ENCODE results near the gene MTSS2.

Gene MTSS2

GRCh38 chr16:70729292-70729691, 43.4 kb upstream of the MTSS2 start:
- DNase-seq (ENCODE audit: low read depth) = no peak
- no peak for TF ChIP-seq POLR2A (IDR thresholded peaks at IDR 0.05; ENCODE audit: extremely low read depth, insufficient read length)
- no peak for TF ChIP-seq MYC (IDR thresholded peaks at IDR 0.05; ENCODE audit: low read depth, low read length)
- no peak for TF ChIP-seq CTCF (IDR thresholded peaks at IDR 0.05; ENCODE audit: low read depth, low read length)
- TF ChIP-seq MAX (IDR thresholded peaks at IDR 0.05; ENCODE audit: low read depth, low read length) = no peak
- no peak overlapping the region for H3K4me3 ChIP-seq (ENCODE audit: low read depth, low read length)

GRCh38 chr16:70728150-70728549, 42.3 kb upstream of the MTSS2 start:
- DNase-seq (ENCODE audit: low read depth) = peak; percentile 94
- TF ChIP-seq CTCF (IDR thresholded peaks at IDR 0.05; ENCODE audit: low read depth, low read length) (no peak), MAX (IDR thresholded peaks at IDR 0.05; ENCODE audit: low read depth, low read length) (peak; percentile 60), MYC (IDR thresholded peaks at IDR 0.05; ENCODE audit: low read depth, low read length) (peak; percentile 30; the same call in 1 of the 2 replicates)
- no peak overlapping the region for H3K4me3 ChIP-seq (ENCODE audit: low read depth, low read length)

GRCh38 chr16:70726892-70727361, 41.1 kb upstream of the MTSS2 start:
- no peak for DNase-seq (ENCODE audit: low read depth)
- H3K4me3 ChIP-seq (ENCODE audit: low read depth, low read length) = no peak overlapping the region
- TF ChIP-seq CTCF (IDR thresholded peaks at IDR 0.05; ENCODE audit: low read depth, low read length) (no peak), MYC (IDR thresholded peaks at IDR 0.05; ENCODE audit: low read depth, low read length) (no peak), MAX (IDR thresholded peaks at IDR 0.05; ENCODE audit: low read depth, low read length) (no peak), POLR2A (IDR thresholded peaks at IDR 0.05; ENCODE audit: extremely low read depth, insufficient read length) (no peak)

- no peak overlapping the region for H3K4me3 ChIP-seq (ENCODE audit: low read depth, low read length)
- DNase-seq (ENCODE audit: low read depth) = no peak
- TF ChIP-seq MYC (IDR thresholded peaks at IDR 0.05; ENCODE audit: low read depth, low read length) (no peak), MAX (IDR thresholded peaks at IDR 0.05; ENCODE audit: low read depth, low read length) (no peak), CTCF (IDR thresholded peaks at IDR 0.05; ENCODE audit: low read depth, low read length) (no peak), POLR2A (IDR thresholded peaks at IDR 0.05; ENCODE audit: extremely low read depth, insufficient read length) (no peak)
These were observed 40.3 kb upstream of the MTSS2 start for GRCh38 chr16:70725912-70726828.

- DNase-seq (ENCODE audit: low read depth) = no peak
- no peak overlapping the region for H3K4me3 ChIP-seq (ENCODE audit: low read depth, low read length)
- TF ChIP-seq CTCF (IDR thresholded peaks at IDR 0.05; ENCODE audit: low read depth, low read length) (no peak), POLR2A (IDR thresholded peaks at IDR 0.05; ENCODE audit: extremely low read depth, insufficient read length) (no peak), MAX (IDR thresholded peaks at IDR 0.05; ENCODE audit: low read depth, low read length) (no peak), MYC (IDR thresholded peaks at IDR 0.05; ENCODE audit: low read depth, low read length) (no peak)
These were observed 39.4 kb upstream of the MTSS2 start for GRCh38 chr16:70725024-70725911.
